ENCODE data around the gene FN3K. TPM values are rescaled to one million over a fixed set of nuclear protein-coding genes. Genes with fewer than 3 reads are reported as not detected.
A peak's percentile ranks its signal among the peaks of the same experiment; 100 is the strongest.

Gene FN3K
- total RNA-seq, 1 donor, result 2.9 TPM

- Histone ChIP-seq H3K4me3 (ENCODE audit: insufficient read depth, low read length) (no peak overlapping the region), H3K4me1 (ENCODE audit: insufficient read depth, low read length) (peaks cover 7% of the 10 kb centered on the region), H3K9me3 (ENCODE audit: low read depth, low read length) (no peaks in the 10 kb centered on the region), H3K79me2 (ENCODE audit: insufficient read depth, low read length) (peaks cover 11% of the 10 kb centered on the region), H3K27ac (ENCODE audit: low read depth, low read length) (no peak overlapping the region), H3K36me3 (ENCODE audit: insufficient read depth, low read length) (no peaks in the 10 kb centered on the region), H3K27me3 (ENCODE audit: insufficient read depth, low read length) (no peaks in the 10 kb centered on the region), H2AFZ (ENCODE audit: low read length) (no peak overlapping the region), H3K4me2 (ENCODE audit: insufficient read depth, low read length) (no peak overlapping the region), H4K20me1 (ENCODE audit: insufficient read depth, low read length) (peaks cover 3% of the 10 kb centered on the region)
- TF ChIP-seq, protein P1, sequence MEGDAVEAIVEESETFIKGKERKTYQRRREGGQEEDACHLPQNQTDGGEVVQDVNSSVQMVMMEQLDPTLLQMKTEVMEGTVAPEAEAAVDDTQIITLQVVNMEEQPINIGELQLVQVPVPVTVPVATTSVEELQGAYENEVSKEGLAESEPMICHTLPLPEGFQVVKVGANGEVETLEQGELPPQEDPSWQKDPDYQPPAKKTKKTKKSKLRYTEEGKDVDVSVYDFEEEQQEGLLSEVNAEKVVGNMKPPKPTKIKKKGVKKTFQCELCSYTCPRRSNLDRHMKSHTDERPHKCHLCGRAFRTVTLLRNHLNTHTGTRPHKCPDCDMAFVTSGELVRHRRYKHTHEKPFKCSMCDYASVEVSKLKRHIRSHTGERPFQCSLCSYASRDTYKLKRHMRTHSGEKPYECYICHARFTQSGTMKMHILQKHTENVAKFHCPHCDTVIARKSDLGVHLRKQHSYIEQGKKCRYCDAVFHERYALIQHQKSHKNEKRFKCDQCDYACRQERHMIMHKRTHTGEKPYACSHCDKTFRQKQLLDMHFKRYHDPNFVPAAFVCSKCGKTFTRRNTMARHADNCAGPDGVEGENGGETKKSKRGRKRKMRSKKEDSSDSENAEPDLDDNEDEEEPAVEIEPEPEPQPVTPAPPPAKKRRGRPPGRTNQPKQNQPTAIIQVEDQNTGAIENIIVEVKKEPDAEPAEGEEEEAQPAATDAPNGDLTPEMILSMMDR (IDR thresholded peaks at IDR 0.05; ENCODE audit: extremely low read depth, low read depth, low read length), result no peak
- no peak for DNase-seq (ENCODE audit: insufficient read length, low spot score, missing footprints)
These were observed 13.3 kb downstream of the FN3K start for GRCh38 chr17:82748756-82749155.

- Histone ChIP-seq H3K4me2 (ENCODE audit: insufficient read depth, low read length) (no peak overlapping the region), H3K79me2 (ENCODE audit: insufficient read depth, low read length) (peaks cover 27% of the 10 kb centered on the region), H3K27ac (ENCODE audit: low read depth, low read length) (no peak overlapping the region), H3K36me3 (ENCODE audit: insufficient read depth, low read length) (no peaks in the 10 kb centered on the region), H4K20me1 (ENCODE audit: insufficient read depth, low read length) (peaks cover 11% of the 10 kb centered on the region), H3K27me3 (ENCODE audit: insufficient read depth, low read length) (no peaks in the 10 kb centered on the region), H3K9me3 (ENCODE audit: low read depth, low read length) (no peaks in the 10 kb centered on the region), H2AFZ (ENCODE audit: low read length) (no peak overlapping the region), H3K4me3 (ENCODE audit: insufficient read depth, low read length) (no peak overlapping the region), H3K4me1 (ENCODE audit: insufficient read depth, low read length) (peaks cover 7% of the 10 kb centered on the region)
- DNase-seq (ENCODE audit: insufficient read length, low spot score, missing footprints), result no peak
- TF ChIP-seq, protein P1 (IDR thresholded peaks at IDR 0.05; ENCODE audit: extremely low read depth, low read depth, low read length), result no peak
These were observed 15.0 kb downstream of the FN3K start for GRCh38 chr17:82750241-82750908.

- Histone ChIP-seq H3K36me3 (ENCODE audit: insufficient read depth, low read length) (peaks cover 2% of the 10 kb centered on the region), H3K4me2 (ENCODE audit: insufficient read depth, low read length) (peak overlapping the region; percentile 80), H3K4me3 (ENCODE audit: insufficient read depth, low read length) (peak overlapping the region; percentile 71), H3K27ac (ENCODE audit: low read depth, low read length) (no peak overlapping the region), H2AFZ (ENCODE audit: low read length) (peak overlapping the region; percentile 41), H3K27me3 (ENCODE audit: insufficient read depth, low read length) (no peaks in the 10 kb centered on the region), H3K9me3 (ENCODE audit: low read depth, low read length) (no peaks in the 10 kb centered on the region), H4K20me1 (ENCODE audit: insufficient read depth, low read length) (peaks cover 11% of the 10 kb centered on the region), H3K4me1 (ENCODE audit: insufficient read depth, low read length) (peaks cover 7% of the 10 kb centered on the region), H3K79me2 (ENCODE audit: insufficient read depth, low read length) (peaks cover 35% of the 10 kb centered on the region)
- TF ChIP-seq, protein P1 (IDR thresholded peaks at IDR 0.05; ENCODE audit: extremely low read depth, low read depth, low read length), result no peak
- peak; percentile 91 for DNase-seq (ENCODE audit: insufficient read length, low spot score, missing footprints)
These were observed 15.8 kb downstream of the FN3K start for GRCh38 chr17:82751171-82751570.

GRCh38 chr17:82751571-82752370, 16.4 kb downstream of the FN3K start, which contains the start of gene TBCD:
TBCD (plus strand) TSS chr17:82752065; CDS start chr17:82752194, 129 bp downstream.
- DNase-seq (ENCODE audit: insufficient read length, low spot score, missing footprints), result peak; percentile 100
- Histone ChIP-seq H3K4me3 (ENCODE audit: insufficient read depth, low read length) (peak within 1 kb of the TSS; percentile 78), H3K79me2 (ENCODE audit: insufficient read depth, low read length) (peaks cover 36% of the 10 kb centered on the region), H4K20me1 (ENCODE audit: insufficient read depth, low read length) (peaks cover 11% of the 10 kb centered on the region), H3K27me3 (ENCODE audit: insufficient read depth, low read length) (no peaks in the 10 kb centered on the region), H3K36me3 (ENCODE audit: insufficient read depth, low read length) (peaks cover 4% of the 10 kb centered on the region), H3K4me1 (ENCODE audit: insufficient read depth, low read length) (peaks cover 7% of the 10 kb centered on the region), H3K4me2 (ENCODE audit: insufficient read depth, low read length) (peak within 1 kb of the TSS; percentile 91), H3K27ac (ENCODE audit: low read depth, low read length) (peak within 1 kb of the TSS; percentile 20), H2AFZ (ENCODE audit: low read length) (peak within 1 kb of the TSS; percentile 78), H3K9me3 (ENCODE audit: low read depth, low read length) (no peaks in the 10 kb centered on the region)
- TF ChIP-seq, protein P1 (IDR thresholded peaks at IDR 0.05; ENCODE audit: extremely low read depth, low read depth, low read length), result no peak

Data from osteoblast (primary cell).